Neutrophil (primary cell): ENCODE measurements around the gene PAX5.

Experiments used
- H3K27ac ChIP-seq: fragments of 200-600 bp; sonication (generic); 2 replicates; pipeline ENCODE4 v1.5.1; 2016; ENCODE audit warnings: mild to moderate bottlenecking, moderate library complexity
- H3K27me3 ChIP-seq: fragments of 200-600 bp; sonication (generic); 2 replicates; pipeline ENCODE4 v1.6.0; 2016; ENCODE audit warnings: mild to moderate bottlenecking
- H3K36me3 ChIP-seq: fragments of 200-600 bp; sonication (generic); 2 replicates; pipeline ENCODE4 v1.5.1; 2017
- H3K4me1 ChIP-seq, 2 experiments: fragments of 200-600 bp in 1 of 2; sonication (generic) in 1 of 2; 1 replicate in 1 of 2; 2 replicates in 1 of 2; pipeline versions ENCODE4 v1.5.1 to v1.6.1; 2013 to 2016; ENCODE audit warnings: low read depth in 1 of 2, low read length in 1 of 2, mild to moderate bottlenecking in 1 of 2, moderate library complexity in 1 of 2; ENCODE audit not compliant: control insufficient read depth in 1 of 2, insufficient read depth in 1 of 2
- H3K4me3 ChIP-seq, 2 experiments: fragments of 200-600 bp in 1 of 2; sonication (generic) in 1 of 2; 1 replicate in 1 of 2; 2 replicates in 1 of 2; pipeline ENCODE4 v1.5.1; 2013 to 2016; ENCODE audit warnings: low read depth in 1 of 2, low read length in 1 of 2, mild to moderate bottlenecking in 1 of 2, moderate library complexity in 1 of 2
- H3K9me3 ChIP-seq: fragments of 200-600 bp; sonication (generic); 2 replicates; pipeline ENCODE4 v1.5.1; 2016
- CTCF ChIP-seq: fragments of 200-600 bp; sonication (generic); IDR thresholded peaks from 2 replicates; pipeline ENCODE4 v1.5.1; 2016; ENCODE audit warnings: antibody characterized with exemption

Gene PAX5

GRCh38 chr9:36912620-36913019 lies 121.4 kb downstream of the PAX5 start:
- no peak overlapping the region for H3K4me3 ChIP-seq
- H3K9me3 ChIP-seq: no peaks in the 10 kb centered on the region
- peaks cover 60% of the 10 kb centered on the region for H3K27me3 ChIP-seq
- no peak for TF ChIP-seq CTCF
- H3K27ac ChIP-seq: no peak overlapping the region
- no peaks in the 10 kb centered on the region for H3K4me1 ChIP-seq
- no peaks in the 10 kb centered on the region for H3K36me3 ChIP-seq

- Histone ChIP-seq H3K9me3 (no peaks in the 10 kb centered on the region), H3K4me1 (no peaks in the 10 kb centered on the region), H3K27ac (no peak overlapping the region), H3K27me3 (peaks cover 68% of the 10 kb centered on the region), H3K36me3 (no peaks in the 10 kb centered on the region), H3K4me3 (no peak overlapping the region)
- no peak for TF ChIP-seq CTCF
Measured at GRCh38 chr9:36911601-36912412, 122.3 kb downstream of the PAX5 start.

GRCh38 chr9:36911037-36911436 lies 123.0 kb downstream of the PAX5 start:
- Histone ChIP-seq H3K36me3 (no peaks in the 10 kb centered on the region), H3K4me3 (no peak overlapping the region), H3K27ac (no peak overlapping the region), H3K27me3 (peaks cover 76% of the 10 kb centered on the region), H3K4me1 (no peaks in the 10 kb centered on the region), H3K9me3 (no peaks in the 10 kb centered on the region)
- no peak for TF ChIP-seq CTCF

- H3K9me3 ChIP-seq: no peaks in the 10 kb centered on the region
- H3K36me3 ChIP-seq: no peaks in the 10 kb centered on the region
- no peaks in the 10 kb centered on the region for H3K4me1 ChIP-seq
- no peak overlapping the region for H3K27ac ChIP-seq
- no peak overlapping the region for H3K4me3 ChIP-seq
- peaks cover 83% of the 10 kb centered on the region for H3K27me3 ChIP-seq
- TF ChIP-seq CTCF: no peak
Measured at GRCh38 chr9:36906492-36906891, 127.6 kb downstream of the PAX5 start.

GRCh38 chr9:36905101-36906066 lies 128.7 kb downstream of the PAX5 start:
- no peak overlapping the region for H3K4me3 ChIP-seq
- no peaks in the 10 kb centered on the region for H3K36me3 ChIP-seq
- no peak for TF ChIP-seq CTCF
- H3K27me3 ChIP-seq: peaks cover 72% of the 10 kb centered on the region
- H3K4me1 ChIP-seq: no peaks in the 10 kb centered on the region
- no peaks in the 10 kb centered on the region for H3K9me3 ChIP-seq
- H3K27ac ChIP-seq: no peak overlapping the region
